Upper lobe of right lung (tissue), 1 donor: Measurements from ENCODE around the gene TTLL8. TPM values are rescaled to one million over a fixed set of nuclear protein-coding genes. Genes with fewer than 3 reads are reported as not detected.

Experiments
- ATAC-seq: fragments of 200-7000 bp; cut with Tn5 transposase; one replicate; pipeline ENCODE4 v1.9.1; 2020; ENCODE audit warnings: mild to moderate bottlenecking, moderate library complexity
- DNase-seq: peaks from one replicate; pipeline ENCODE4 v3.0.0-alpha.2; 2020
- H3K27ac ChIP-seq: fragments of 200-600 bp; one replicate; pipeline ENCODE4 v1.8.0; 2022
- H3K27me3 ChIP-seq: fragments of 200-600 bp; one replicate; pipeline ENCODE4 v1.8.0; 2022; ENCODE audit warnings: mild to moderate bottlenecking
- H3K36me3 ChIP-seq: fragments of 200-600 bp; one replicate; pipeline ENCODE4 v1.8.0; 2022
- H3K4me1 ChIP-seq: fragments of 200-600 bp; one replicate; pipeline ENCODE4 v1.8.0; 2022
- H3K4me3 ChIP-seq: fragments of 200-600 bp; one replicate; pipeline ENCODE4 v1.8.0; 2022; ENCODE audit warnings: mild to moderate bottlenecking
- H3K9me3 ChIP-seq: fragments of 200-600 bp; one replicate; pipeline ENCODE4 v1.8.0; 2022
- CTCF ChIP-seq: fragments of 200-600 bp; IDR thresholded peaks from one replicate; pipeline ENCODE4 v1.8.0; 2022; ENCODE audit warnings: antibody characterized with exemption
- intact Hi-C: fragments of 100-400 bp; cut with DNase I; formaldehyde crosslinking; loops from one replicate; pipeline ENCODE4 v1.11.0; 2022
- total RNA-seq: library from RNA; stranded (reverse); fragmentation: NEBNext Ultra II Directional; extraction: Animal tissue kit (Norgen Biotek cat#: 25700); gene quantifications from one replicate; pipeline ENCODE4 v1.2.1, GENCODE V29; 2021
- donor health status: DM: no; HTN: yes; CAD: no; lungs with severe emphysema.

TTLL8 gene
- total RNA-seq, 1 donor from 2014 or later: not detected

GRCh38 chr22:50040717-50041116, 17.4 kb downstream of the TTLL8 start:
- H3K27ac ChIP-seq: no peak overlapping the region
- H3K36me3 ChIP-seq: no peaks in the 10 kb centered on the region
- no peak overlapping the region for H3K4me3 ChIP-seq
- peaks cover 8% of the 10 kb centered on the region for H3K27me3 ChIP-seq
- DNase-seq (peak; percentile 40), ATAC-seq (no peak)
- H3K9me3 ChIP-seq: no peaks in the 10 kb centered on the region
- TF ChIP-seq CTCF: no peak
- no peaks in the 10 kb centered on the region for H3K4me1 ChIP-seq
- intact Hi-C loops: no loop called here

- intact Hi-C loops: no loop called here
Measured at GRCh38 chr22:50039669-50040443, 18.2 kb downstream of the TTLL8 start.

GRCh38 chr22:50035976-50036724, 21.9 kb downstream of the TTLL8 start:
- Histone ChIP-seq H3K36me3 (no peaks in the 10 kb centered on the region), H3K9me3 (no peaks in the 10 kb centered on the region), H3K27me3 (peaks cover 8% of the 10 kb centered on the region), H3K4me1 (no peaks in the 10 kb centered on the region), H3K4me3 (no peak overlapping the region), H3K27ac (no peak overlapping the region)
- TF ChIP-seq CTCF: no peak
- no peak for ATAC-seq
- intact Hi-C loops: no loop called here
- no peak for DNase-seq

More at GRCh38 chr22:50039669-50040443, 18.2 kb downstream of the TTLL8 start:
- peaks cover 5% of the 10 kb centered on the region for H3K27me3 ChIP-seq
- DNase-seq (peak; percentile 34), ATAC-seq (no peak)
- no peak overlapping the region for H3K4me3 ChIP-seq
- H3K27ac ChIP-seq: no peak overlapping the region
- no peaks in the 10 kb centered on the region for H3K9me3 ChIP-seq
- no peaks in the 10 kb centered on the region for H3K36me3 ChIP-seq
- TF ChIP-seq CTCF: no peak
- no peaks in the 10 kb centered on the region for H3K4me1 ChIP-seq

GRCh38 chr22:50035131-50035881, 22.8 kb downstream of the TTLL8 start:
- intact Hi-C loops: no loop called here
- no peak overlapping the region for H3K27ac ChIP-seq
- DNase-seq: peak; percentile 62

More at GRCh38 chr22:50035131-50035881, 22.8 kb downstream of the TTLL8 start:
- Histone ChIP-seq H3K36me3 (no peaks in the 10 kb centered on the region), H3K4me3 (no peak overlapping the region), H3K9me3 (no peaks in the 10 kb centered on the region), H3K27me3 (peaks cover 12% of the 10 kb centered on the region), H3K4me1 (no peaks in the 10 kb centered on the region)
- ATAC-seq: no peak
- no peak for TF ChIP-seq CTCF
